22Rv1 (cell line): Measurements from ENCODE around the gene SIGLEC12.
"Not testable (repeated sequence)": the region's sequence is repeated elsewhere in the genome, so short reads cannot be mapped to it uniquely, and the experiment has no call there.

Experiments
- H3K27ac ChIP-seq: fragments of 450-650 bp; 2 replicates; pipeline ENCODE4 v1.5.1; 2017
- CTCF ChIP-seq: fragments of 450-650 bp; IDR thresholded peaks from 2 replicates; pipeline ENCODE4 v1.5.1; 2017; ENCODE audit warnings: mild to moderate bottlenecking
- ZFX ChIP-seq: fragments of 450-650 bp; IDR thresholded peaks from 2 replicates; pipeline ENCODE4 v1.6.1; 2017; ENCODE audit warnings: antibody characterized with exemption, borderline replicate concordance

SIGLEC12 gene

GRCh38 chr19:51456541-51457290, 44.9 kb downstream of the SIGLEC12 start:
- H3K27ac ChIP-seq: no peak overlapping the region
- TF ChIP-seq CTCF (no peak), ZFX (no peak)

- H3K27ac ChIP-seq: no peak overlapping the region
- TF ChIP-seq CTCF: no peak
- no peak for TF ChIP-seq ZFX
These were observed 50.8 kb downstream of the SIGLEC12 start for GRCh38 chr19:51450730-51451307.

- H3K27ac ChIP-seq: no peak overlapping the region
- TF ChIP-seq ZFX: no peak
- no peak for TF ChIP-seq CTCF
These were observed 53.1 kb downstream of the SIGLEC12 start for GRCh38 chr19:51448411-51449016.

- no peak overlapping the region for H3K27ac ChIP-seq
- TF ChIP-seq CTCF (no peak), ZFX (no peak)
These were observed 53.6 kb downstream of the SIGLEC12 start for GRCh38 chr19:51448011-51448410.

- H3K27ac ChIP-seq: not testable (repeated sequence)
These were observed 54.1 kb downstream of the SIGLEC12 start for GRCh38 chr19:51447510-51447909.

- no peak for TF ChIP-seq CTCF
- TF ChIP-seq ZFX: no peak
- H3K27ac ChIP-seq: no peak overlapping the region
These were observed 59.9 kb downstream of the SIGLEC12 start for GRCh38 chr19:51441410-51442390.
